ENCODE data around the gene SH3RF2.

SH3RF2 gene

GRCh38 chr5:146013761-146014160, 77.4 kb downstream of the SH3RF2 start:
- DNase-seq = no peak

- no peak for DNase-seq
Measured at GRCh38 chr5:146015001-146015400, 78.6 kb downstream of the SH3RF2 start.

GRCh38 chr5:146016764-146017484, 80.5 kb downstream of the SH3RF2 start:
- DNase-seq = no peak

- DNase-seq = peak; percentile 42
Measured at GRCh38 chr5:146018514-146019375, 82.4 kb downstream of the SH3RF2 start.

GRCh38 chr5:146020100-146020499, 83.7 kb downstream of the SH3RF2 start:
- DNase-seq = no peak

GRCh38 chr5:146024034-146024433, 87.7 kb downstream of the SH3RF2 start:
- DNase-seq = no peak

GRCh38 chr5:146025114-146025680, 88.8 kb downstream of the SH3RF2 start:
- no peak for DNase-seq

- DNase-seq = no peak
Measured at GRCh38 chr5:146025681-146026080, 89.3 kb downstream of the SH3RF2 start.

GRCh38 chr5:146026307-146027010, 90.1 kb downstream of the SH3RF2 start:
- no peak for DNase-seq

GRCh38 chr5:146027751-146028150, 91.4 kb downstream of the SH3RF2 start:
- no peak for DNase-seq

- no peak for DNase-seq
Measured at GRCh38 chr5:146032911-146033310, 96.5 kb downstream of the SH3RF2 start.

- peak; percentile 41 for DNase-seq
Measured at GRCh38 chr5:146034127-146034526, 97.7 kb downstream of the SH3RF2 start.

- no peak for DNase-seq
Measured at GRCh38 chr5:146034605-146035004, 98.2 kb downstream of the SH3RF2 start.

- peak; percentile 79 for DNase-seq
Measured at GRCh38 chr5:146039420-146039819, 103.0 kb downstream of the SH3RF2 start.

GRCh38 chr5:146040527-146040926, 104.1 kb downstream of the SH3RF2 start:
- DNase-seq = peak; percentile 64

GRCh38 chr5:146041180-146041789, 104.9 kb downstream of the SH3RF2 start:
- DNase-seq = peak; percentile 76

GRCh38 chr5:146042628-146043279, 106.4 kb downstream of the SH3RF2 start:
- peak; percentile 86 for DNase-seq

- DNase-seq = no peak
Measured at GRCh38 chr5:146043722-146044121, 107.3 kb downstream of the SH3RF2 start.

- DNase-seq = peak; percentile 83
Measured at GRCh38 chr5:146047396-146047795, 111.0 kb downstream of the SH3RF2 start.

- peak; percentile 89 for DNase-seq
Measured at GRCh38 chr5:146048994-146049703, 112.8 kb downstream of the SH3RF2 start.

- no peak for DNase-seq
Measured at GRCh38 chr5:146049704-146050026, 113.3 kb downstream of the SH3RF2 start.

GRCh38 chr5:146050086-146050485, 113.7 kb downstream of the SH3RF2 start:
- no peak for DNase-seq
